G401.6 (cell line): ENCODE data around the gene SATB2.

ENCODE experiments used
- FAIRE-seq: peaks from 2 replicates; lab custom pipeline; 2012; peaks lifted over from hg19 to GRCh38; lab: Jason Lieb, UNC

SATB2 gene

DNA sequence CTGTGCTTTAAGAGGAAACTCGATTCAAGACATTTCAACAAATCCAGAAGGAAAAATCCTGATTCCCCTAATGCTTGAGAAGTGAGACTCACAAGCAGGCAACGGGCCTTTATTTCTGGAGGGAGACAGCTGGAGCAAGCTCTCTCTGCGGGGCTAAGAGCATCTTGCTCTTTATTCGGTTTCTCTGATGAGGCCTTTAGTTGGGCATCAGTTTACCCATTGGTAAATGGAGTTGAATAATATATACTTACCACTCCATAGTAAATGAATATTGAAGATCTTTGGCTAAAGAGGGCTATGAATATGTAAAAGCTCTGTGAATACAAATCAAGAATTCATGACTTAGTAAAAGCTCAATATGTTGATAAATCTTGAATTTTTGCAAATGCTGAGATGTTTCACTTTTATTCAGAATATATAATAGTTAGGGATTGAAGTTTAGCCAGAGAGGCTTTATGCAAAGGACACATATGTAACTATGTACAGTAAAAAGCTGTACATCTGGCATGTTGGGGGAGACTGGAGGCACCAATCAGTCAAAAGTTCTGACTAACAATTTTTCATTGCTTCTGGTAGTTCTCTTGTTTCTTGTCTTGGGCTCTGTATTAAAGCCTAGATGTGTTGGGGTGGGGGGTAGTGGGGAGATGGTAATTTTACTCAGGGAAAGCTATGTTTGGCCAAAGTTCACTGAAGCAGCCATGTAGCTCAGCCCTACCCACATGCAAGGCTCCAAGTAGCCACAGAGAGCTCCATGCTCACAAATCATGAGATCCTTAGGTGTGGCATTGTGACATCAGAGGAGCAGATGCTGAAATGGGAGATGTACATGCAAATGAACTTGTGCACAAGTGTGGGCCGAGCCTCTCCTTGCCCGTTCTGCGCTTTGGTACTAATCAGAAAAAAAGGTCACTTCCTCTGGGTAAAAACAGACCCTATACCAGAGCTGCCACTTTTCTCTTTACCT lies 200.2 kb downstream of the SATB2 start:
- FAIRE-seq: no peak

DNA sequence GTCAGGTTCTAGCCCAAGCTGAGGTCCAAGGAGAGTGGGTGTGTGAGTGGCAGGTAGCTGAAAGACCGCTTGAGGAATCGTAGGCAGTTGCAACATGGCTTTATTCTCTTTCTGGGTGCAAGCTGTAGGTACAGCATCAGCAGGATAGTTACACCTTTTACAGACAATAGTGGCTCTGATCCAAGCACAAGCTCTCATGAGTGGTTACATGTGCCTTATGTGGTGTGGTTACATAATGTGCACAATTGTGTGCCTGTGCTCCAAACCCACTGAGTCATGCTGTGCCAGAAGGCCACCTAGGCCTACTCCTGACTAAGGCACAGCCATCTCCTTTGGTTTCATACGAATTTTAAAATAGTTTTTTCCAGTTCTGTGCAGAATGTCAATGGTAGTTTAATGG lies 227.6 kb downstream of the SATB2 start:
- no peak for FAIRE-seq

DNA sequence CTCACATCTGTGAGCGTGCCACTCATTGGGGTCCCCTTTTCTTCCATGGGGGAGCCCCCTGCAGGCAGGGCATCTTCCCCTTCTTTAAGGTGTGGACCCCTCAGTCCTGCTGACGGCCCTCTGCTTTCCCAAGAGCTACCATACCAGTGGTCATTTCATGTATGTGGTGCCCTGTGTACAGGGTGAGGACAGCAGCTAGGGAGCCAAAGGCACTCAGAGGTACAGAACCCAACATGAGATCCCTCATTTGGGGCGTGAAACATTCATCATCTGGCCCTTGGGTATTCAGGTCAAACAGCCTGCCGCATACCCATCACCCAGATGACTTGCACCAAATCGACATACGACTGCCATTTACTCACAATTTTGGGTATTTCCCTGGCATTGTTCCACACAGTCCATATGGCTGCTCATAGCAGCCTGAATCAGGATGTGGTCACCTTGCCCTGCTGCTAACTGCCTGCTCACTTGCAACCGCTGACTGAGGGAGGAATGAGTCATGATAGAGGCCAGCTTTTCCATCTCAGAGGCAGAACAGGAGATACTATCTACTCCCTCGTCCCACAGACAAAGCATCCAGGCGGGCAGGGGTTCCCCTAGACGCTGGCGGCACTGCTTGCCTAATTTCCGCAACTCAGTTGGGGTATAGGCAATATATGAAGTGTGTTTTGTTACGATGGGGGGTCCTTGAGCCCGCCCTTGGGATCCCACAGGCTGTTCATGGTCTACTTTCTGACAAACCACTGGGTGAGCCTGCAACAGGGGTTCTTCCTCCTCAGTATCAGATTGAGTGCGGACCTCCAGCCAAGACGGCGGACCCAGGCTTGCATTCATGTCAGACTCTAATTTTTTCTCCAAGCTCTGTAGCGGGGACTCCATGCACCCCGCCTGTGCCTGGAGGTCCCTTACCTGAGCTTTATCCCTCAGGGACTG lies 228.6 kb downstream of the SATB2 start:
- FAIRE-seq: no peak

DNA sequence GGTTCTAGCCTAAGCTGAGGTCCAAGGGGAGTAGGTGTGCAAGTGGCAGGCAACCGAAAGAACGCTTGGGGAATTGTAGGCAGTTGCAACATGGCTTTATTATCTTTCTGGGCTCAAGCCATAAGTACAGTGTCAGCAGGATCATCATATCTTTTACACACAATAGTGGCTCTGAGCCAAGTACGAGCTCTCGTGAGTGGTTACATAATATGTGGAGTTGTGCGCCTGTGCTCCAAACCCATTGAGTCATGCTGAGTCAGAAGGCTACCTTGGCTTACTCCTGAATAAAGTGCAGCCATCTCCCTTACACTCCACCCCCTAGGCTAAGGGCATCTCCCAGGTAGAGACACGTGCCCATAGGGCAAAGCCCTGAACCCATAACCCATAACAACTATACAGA lies 233.9 kb downstream of the SATB2 start:
- no peak for FAIRE-seq

DNA sequence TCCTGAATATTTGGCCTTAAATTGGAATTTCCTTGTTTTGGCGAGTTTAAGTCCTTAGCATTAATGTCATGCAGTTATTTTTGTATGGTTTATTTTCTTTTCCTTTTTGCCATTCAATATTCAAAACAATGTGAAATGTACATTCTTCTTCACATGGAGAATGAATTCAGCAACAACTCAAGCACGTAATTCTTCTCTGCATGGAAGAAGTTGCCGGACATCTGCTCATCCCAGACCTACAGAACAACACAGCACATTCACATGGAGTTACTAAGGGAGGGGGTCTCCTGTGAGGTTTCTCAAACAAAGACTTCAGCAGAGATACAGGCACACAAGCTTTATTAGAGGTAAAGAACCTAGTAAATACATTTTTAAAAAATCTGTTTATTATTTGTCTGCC lies 236.8 kb downstream of the SATB2 start:
- no peak for FAIRE-seq

DNA sequence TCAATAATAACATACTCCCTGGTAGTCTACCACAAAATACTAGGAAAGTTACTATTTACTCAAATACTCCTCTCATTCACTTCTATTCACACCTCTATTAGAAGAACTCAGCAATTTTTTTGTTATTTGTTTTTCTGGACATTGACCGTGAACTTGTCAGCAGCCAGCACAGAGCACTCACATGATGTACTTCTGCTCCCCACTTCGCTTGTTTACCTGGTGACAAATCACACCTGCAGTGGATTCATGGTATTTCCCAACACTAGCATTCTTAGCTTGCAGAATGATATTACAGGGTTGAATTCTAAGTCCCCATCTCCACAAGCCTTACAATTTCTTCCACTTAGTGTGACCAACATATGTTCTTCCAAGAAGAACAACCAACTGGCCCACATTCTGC lies 238.2 kb downstream of the SATB2 start:
- FAIRE-seq: no peak
